AG04449 (cell line): ENCODE results near the gene FAM168B.

Source experiments
- CTCF ChIA-PET: fragments of 350-600 bp; formaldehyde crosslinking; extraction: SDS; loops from one replicate; lab custom pipeline; 2021; ENCODE audit warnings: antibody characterized with exemption; lab: Yijun Ruan, JAX
- POLR2A ChIA-PET: fragments of 400-600, 350-600 bp; formaldehyde crosslinking; extraction: SDS; loops from one replicate; lab custom pipeline; 2020; ENCODE audit warnings: antibody characterized with exemption, inconsistent platforms; lab: Yijun Ruan, JAX
- DNase-seq: peaks from one replicate; pipeline ENCODE4 v3.0.0-alpha.2; 2010; ENCODE audit warnings: low read depth, low spot score
- H3K4me3 ChIP-seq: 2 replicates; pipeline ENCODE4 v1.5.1; 2011; ENCODE audit warnings: low read depth, mild to moderate bottlenecking, control low read depth, low read length
- TF ChIP-seq, protein P1 (sequence below): IDR thresholded peaks from one replicate; pipeline ENCODE4 v1.5.1; 2011; ENCODE audit warnings: mild to moderate bottlenecking, moderate library complexity, low read length, control low read depth, inconsistent platforms; ENCODE audit not compliant: insufficient read depth; ENCODE audit errors: missing control alignments

Gene FAM168B

DNA sequence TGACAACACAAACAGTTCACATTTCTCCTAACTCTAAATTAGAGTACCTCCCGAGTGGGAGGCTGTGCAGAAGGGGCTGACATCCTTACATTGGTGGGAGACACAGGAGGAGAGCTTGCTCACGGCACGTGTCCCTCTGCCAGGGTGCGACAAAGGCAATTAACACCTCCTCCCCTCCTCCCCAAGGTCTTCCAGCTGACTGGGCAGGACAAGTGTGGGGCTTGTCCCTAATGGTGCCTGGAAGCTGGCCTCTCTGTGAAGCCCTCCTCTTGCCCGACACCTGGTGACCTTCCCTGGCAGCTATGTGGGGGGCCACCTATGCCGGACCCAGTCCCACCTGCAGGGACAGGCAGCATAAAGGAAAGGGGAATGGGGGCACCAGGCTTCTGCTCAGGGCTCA, 57.0 kb downstream of the FAM168B start:
- TF ChIP-seq, protein P1, sequence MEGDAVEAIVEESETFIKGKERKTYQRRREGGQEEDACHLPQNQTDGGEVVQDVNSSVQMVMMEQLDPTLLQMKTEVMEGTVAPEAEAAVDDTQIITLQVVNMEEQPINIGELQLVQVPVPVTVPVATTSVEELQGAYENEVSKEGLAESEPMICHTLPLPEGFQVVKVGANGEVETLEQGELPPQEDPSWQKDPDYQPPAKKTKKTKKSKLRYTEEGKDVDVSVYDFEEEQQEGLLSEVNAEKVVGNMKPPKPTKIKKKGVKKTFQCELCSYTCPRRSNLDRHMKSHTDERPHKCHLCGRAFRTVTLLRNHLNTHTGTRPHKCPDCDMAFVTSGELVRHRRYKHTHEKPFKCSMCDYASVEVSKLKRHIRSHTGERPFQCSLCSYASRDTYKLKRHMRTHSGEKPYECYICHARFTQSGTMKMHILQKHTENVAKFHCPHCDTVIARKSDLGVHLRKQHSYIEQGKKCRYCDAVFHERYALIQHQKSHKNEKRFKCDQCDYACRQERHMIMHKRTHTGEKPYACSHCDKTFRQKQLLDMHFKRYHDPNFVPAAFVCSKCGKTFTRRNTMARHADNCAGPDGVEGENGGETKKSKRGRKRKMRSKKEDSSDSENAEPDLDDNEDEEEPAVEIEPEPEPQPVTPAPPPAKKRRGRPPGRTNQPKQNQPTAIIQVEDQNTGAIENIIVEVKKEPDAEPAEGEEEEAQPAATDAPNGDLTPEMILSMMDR, result no peak
- ChIA-PET CTCF (interaction anchor here (0.6 kb wide), 1 partner anchor 1785 kb away, joined by 4 read pairs; no protein-coding TSS in a partner anchor), POLR2A (no interaction called here)
- H3K4me3 ChIP-seq, result no peak overlapping the region
- DNase-seq, result no peak

DNA sequence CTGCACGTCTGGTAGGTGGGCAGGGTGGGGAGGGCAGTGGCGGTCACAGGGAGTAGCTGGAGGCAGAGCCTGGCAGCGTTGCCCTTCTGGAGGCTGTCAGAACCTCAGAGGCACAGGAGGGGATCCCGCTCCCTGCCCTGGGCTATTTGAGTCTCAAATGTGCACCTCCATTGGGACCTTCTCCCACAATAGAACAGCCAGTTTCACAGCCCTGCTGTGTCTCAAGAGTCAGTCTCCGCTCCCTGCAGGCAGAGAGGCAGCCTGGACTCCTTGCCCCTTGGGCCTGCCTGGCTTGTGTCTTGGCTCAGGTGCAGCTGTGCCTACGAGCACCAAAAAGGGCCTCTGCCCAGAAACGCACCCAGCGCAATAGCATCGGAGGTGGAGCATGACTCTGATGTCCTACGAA, 57.4 kb downstream of the FAM168B start:
- peak overlapping the region; percentile 50 for H3K4me3 ChIP-seq
- DNase-seq, result no peak
- POLR2A ChIA-PET, result no interaction called here
- CTCF ChIA-PET, result interaction anchor here (0.6 kb wide), 1 partner anchor 1785 kb away, joined by 4 read pairs; no protein-coding TSS in a partner anchor
- TF ChIP-seq, protein P1, result no peak

DNA sequence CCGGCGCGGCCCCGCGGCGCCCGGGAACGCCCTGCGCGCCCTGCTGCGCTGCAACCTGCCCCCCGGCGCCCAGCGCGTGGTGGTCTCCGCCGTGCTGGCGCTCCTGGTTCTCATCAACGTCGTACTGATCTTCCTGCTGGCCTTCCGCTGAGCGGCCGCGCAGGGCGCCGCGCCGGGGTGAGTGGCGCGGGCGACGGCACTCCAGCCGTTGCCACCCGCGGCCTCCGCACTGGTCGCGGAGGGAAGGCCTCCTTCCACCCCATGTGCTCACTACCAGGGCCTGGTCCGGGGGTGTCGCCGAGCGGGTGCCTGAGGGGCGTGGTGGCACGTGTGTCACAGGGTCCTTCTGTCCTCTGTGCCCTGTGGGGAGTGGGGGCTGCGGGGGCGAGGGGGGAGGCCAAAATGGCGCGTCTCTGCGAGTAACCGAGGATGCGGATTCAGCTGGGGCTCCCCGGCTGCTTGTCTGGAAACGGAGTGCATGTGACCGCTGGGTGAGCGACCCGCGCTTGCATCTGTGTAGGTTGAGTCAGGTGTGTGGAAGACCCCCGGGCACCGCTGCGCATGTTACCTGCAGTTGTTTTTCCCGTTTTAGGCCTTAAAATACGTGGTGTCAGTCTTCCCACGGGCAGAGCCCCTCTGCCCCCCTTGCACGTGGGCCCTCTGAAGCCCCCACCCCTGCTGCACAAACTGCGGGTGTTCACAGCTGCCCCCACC, 58.0 kb downstream of the FAM168B start:
- no peak for DNase-seq
- H3K4me3 ChIP-seq, result peak overlapping the region; percentile 50
- POLR2A ChIA-PET, result no interaction called here
- TF ChIP-seq, protein P1, result no peak
- CTCF ChIA-PET, result no interaction called here

DNA sequence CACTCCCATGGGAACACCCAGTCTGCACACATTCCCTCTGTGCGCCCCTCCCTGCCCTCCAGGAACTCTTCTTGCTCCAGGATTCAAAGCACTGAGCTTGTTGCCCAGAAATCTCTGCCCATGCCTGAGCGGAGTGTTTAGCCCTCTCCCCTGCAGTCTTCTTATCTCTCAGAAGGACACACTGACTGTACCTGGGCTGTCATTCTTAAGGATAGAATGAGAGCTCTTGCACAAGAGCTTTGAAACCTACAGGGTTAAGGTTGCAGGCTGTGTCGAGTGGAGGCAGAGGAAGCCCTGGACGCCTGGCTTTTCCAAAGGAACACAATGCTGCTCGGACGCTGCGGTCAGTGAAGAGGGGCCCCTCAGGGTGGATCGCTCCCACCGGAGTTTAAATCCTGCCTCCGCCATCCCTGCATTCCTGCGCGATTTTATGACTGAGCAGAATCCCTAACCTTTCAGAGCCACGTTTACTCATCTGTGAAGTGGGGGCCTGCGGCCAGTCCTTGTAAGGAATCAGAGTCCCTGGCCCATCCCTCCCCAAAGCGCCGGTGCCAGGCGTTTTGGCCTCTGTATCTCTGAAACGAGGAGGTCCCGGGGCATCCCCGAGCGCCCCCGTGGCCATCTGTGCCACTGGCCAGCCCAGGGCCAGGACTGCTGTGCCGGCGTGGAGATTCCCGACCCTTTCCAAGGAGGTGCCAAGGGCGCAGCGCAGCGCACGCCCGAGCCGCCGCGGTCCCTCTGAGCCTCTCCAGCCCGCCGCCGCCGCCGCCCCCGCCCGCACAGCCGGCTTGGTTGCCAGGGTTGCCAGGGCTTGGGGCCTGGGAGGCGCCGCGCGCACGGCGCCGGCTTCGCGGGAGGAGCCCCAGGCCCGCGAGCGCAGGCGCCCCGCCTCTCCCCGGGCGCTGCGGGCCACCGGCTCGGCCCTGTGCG, 58.9 kb downstream of the FAM168B start:
- H3K4me3 ChIP-seq, result peak overlapping the region; percentile 50
- DNase-seq, result no peak
- TF ChIP-seq, protein P1, result no peak
- ChIA-PET CTCF (interaction anchor here (1.0 to 1.3 kb wide), 2 partner anchors 10 to 17 kb away, joined by 3 read pairs; no protein-coding TSS in a partner anchor), POLR2A (no interaction called here)

DNA sequence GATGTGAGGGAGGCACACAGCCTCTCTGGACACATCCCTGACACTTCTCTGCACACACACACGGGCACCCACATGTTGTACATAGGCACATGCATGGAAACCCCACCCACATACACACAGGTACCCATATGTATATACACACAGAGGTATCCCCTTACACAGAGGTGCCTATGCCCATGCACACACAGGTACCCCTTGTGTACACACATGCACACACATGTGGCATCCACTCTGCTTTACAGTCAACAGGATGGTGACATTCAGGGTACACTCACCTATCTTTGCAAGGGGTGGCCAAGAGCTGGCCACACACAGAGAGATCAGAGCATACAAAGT, 59.5 kb downstream of the FAM168B start:
- no peak overlapping the region for H3K4me3 ChIP-seq

More for the DNA sequence above, 59.5 kb downstream of the FAM168B start:
- TF ChIP-seq, protein P1, result no peak
- ChIA-PET CTCF (interaction anchor here (1.0 to 1.3 kb wide), 2 partner anchors 10 to 18 kb away, joined by 3 read pairs; no protein-coding TSS in a partner anchor), POLR2A (no interaction called here)
- DNase-seq, result no peak
